HG03575 (cell line): ENCODE measurements around the gene SLCO1B1.
"Not testable (repeated sequence)": the region's sequence is repeated elsewhere in the genome, so short reads cannot be mapped to it uniquely, and the experiment has no call there.

Experiments
- ATAC-seq: cut with Tn5 transposase; IDR thresholded peaks from one replicate; pipeline ENCODE4 v1.9.1; 2021; ENCODE audit not compliant: unreplicated experiment, insufficient number of reproducible peaks, low FRiP score; ENCODE audit errors: extremely low read depth

Gene SLCO1B1

GRCh38 chr12:21130998-21131397 lies at the start of gene SLCO1B1:
Gene SLCO1B1, plus strand, starts transcription at chr12:21131194. Its CDS starts 10,381 bp downstream, at chr12:21141575.
- no peak for ATAC-seq

GRCh38 chr12:21084753-21085152 lies 46.2 kb upstream of the SLCO1B1 start:
- ATAC-seq: not testable (repeated sequence)

GRCh38 chr12:21111732-21112131 lies 19.3 kb upstream of the SLCO1B1 start:
- ATAC-seq: no peak

- ATAC-seq: no peak
Measured at GRCh38 chr12:21113266-21113665, 17.7 kb upstream of the SLCO1B1 start.

- no peak for ATAC-seq
Measured at GRCh38 chr12:21117995-21118394, 13.0 kb upstream of the SLCO1B1 start.

- no peak for ATAC-seq
Measured at GRCh38 chr12:21118760-21119159, 12.2 kb upstream of the SLCO1B1 start.

- ATAC-seq: no peak
Measured at GRCh38 chr12:21129351-21129750, 1.6 kb upstream of the SLCO1B1 start.

- no peak for ATAC-seq
Measured at GRCh38 chr12:21129906-21130305, 1.1 kb upstream of the SLCO1B1 start.

GRCh38 chr12:21137318-21137999 lies 6.5 kb downstream of the SLCO1B1 start:
- ATAC-seq: not testable (repeated sequence)

- no peak for ATAC-seq
Measured at GRCh38 chr12:21138016-21138415, 7.0 kb downstream of the SLCO1B1 start.

- no peak for ATAC-seq
Measured at GRCh38 chr12:21144309-21144708, 13.3 kb downstream of the SLCO1B1 start.

GRCh38 chr12:21149861-21150260 lies 18.9 kb downstream of the SLCO1B1 start:
- ATAC-seq: not testable (repeated sequence)

- no peak for ATAC-seq
Measured at GRCh38 chr12:21151184-21151583, 20.2 kb downstream of the SLCO1B1 start.

GRCh38 chr12:21155522-21156351 lies 24.7 kb downstream of the SLCO1B1 start:
- no peak for ATAC-seq

GRCh38 chr12:21165048-21165447 lies 34.1 kb downstream of the SLCO1B1 start:
- ATAC-seq: no peak

GRCh38 chr12:21169878-21170472 lies 39.0 kb downstream of the SLCO1B1 start:
- ATAC-seq: no peak

- no peak for ATAC-seq
Measured at GRCh38 chr12:21172079-21172478, 41.1 kb downstream of the SLCO1B1 start.

- no peak for ATAC-seq
Measured at GRCh38 chr12:21183721-21184275, 52.8 kb downstream of the SLCO1B1 start.

- ATAC-seq: no peak
Measured at GRCh38 chr12:21190016-21190415, 59.0 kb downstream of the SLCO1B1 start.

GRCh38 chr12:21214433-21214832 lies 83.4 kb downstream of the SLCO1B1 start:
- ATAC-seq: not testable (repeated sequence)
